Measurements from ENCODE around the gene INSM1.
"Not testable (repeated sequence)": the region's sequence is repeated elsewhere in the genome, so short reads cannot be mapped to it uniquely, and the experiment has no call there.

The INSM1 gene

GRCh38 chr20:20367575-20368417 is at the start of gene INSM1:
Gene INSM1 (plus strand): TSS chr20:20368104. CDS start chr20:20368268, 164 bp downstream.
- DNase-seq = no peak

- no peak for DNase-seq
These were observed 49.3 kb upstream of the INSM1 start for GRCh38 chr20:20318365-20319161.

- DNase-seq = no peak
These were observed 46.8 kb upstream of the INSM1 start for GRCh38 chr20:20321134-20321533.

- DNase-seq = no peak
These were observed 46.0 kb upstream of the INSM1 start for GRCh38 chr20:20321917-20322316.

GRCh38 chr20:20322912-20323311 is 45.0 kb upstream of the INSM1 start:
- no peak for DNase-seq

GRCh38 chr20:20327746-20328145 is 40.2 kb upstream of the INSM1 start:
- DNase-seq = no peak

- DNase-seq = no peak
These were observed 38.3 kb upstream of the INSM1 start for GRCh38 chr20:20329564-20329963.

- DNase-seq = no peak
These were observed 36.7 kb upstream of the INSM1 start for GRCh38 chr20:20331156-20331555.

- no peak for DNase-seq
These were observed 36.1 kb upstream of the INSM1 start for GRCh38 chr20:20331817-20332216.

- no peak for DNase-seq
These were observed 34.0 kb upstream of the INSM1 start for GRCh38 chr20:20333866-20334265.

GRCh38 chr20:20334489-20334888 is 33.4 kb upstream of the INSM1 start:
- DNase-seq = no peak

- no peak for DNase-seq
These were observed 29.7 kb upstream of the INSM1 start for GRCh38 chr20:20338133-20338730.

- DNase-seq = no peak
These were observed 27.5 kb upstream of the INSM1 start for GRCh38 chr20:20340443-20340842.

- no peak for DNase-seq
These were observed 26.5 kb upstream of the INSM1 start for GRCh38 chr20:20341371-20341770.

- no peak for DNase-seq
These were observed 25.8 kb upstream of the INSM1 start for GRCh38 chr20:20342066-20342465.

- no peak for DNase-seq
These were observed 24.0 kb upstream of the INSM1 start for GRCh38 chr20:20343932-20344331.

- DNase-seq = no peak
These were observed 23.4 kb upstream of the INSM1 start for GRCh38 chr20:20344476-20344875.

GRCh38 chr20:20353576-20353975 is 14.3 kb upstream of the INSM1 start:
- no peak for DNase-seq

GRCh38 chr20:20355503-20355902 is 12.4 kb upstream of the INSM1 start:
- not testable (repeated sequence) for DNase-seq

- DNase-seq = no peak
These were observed 9.1 kb upstream of the INSM1 start for GRCh38 chr20:20358801-20359200.

- DNase-seq = no peak
These were observed 8.3 kb upstream of the INSM1 start for GRCh38 chr20:20359628-20360027.

GRCh38 chr20:20360464-20360863 is 7.4 kb upstream of the INSM1 start:
- DNase-seq = peak; percentile 67

- no peak for DNase-seq
These were observed 5.0 kb upstream of the INSM1 start for GRCh38 chr20:20362774-20363433.

Measured in kidney glomerular epithelial cell (primary cell).